Mesothelial cell of epicardium (in vitro differentiated cells): ENCODE measurements around the gene ZNF555. TPM values are rescaled to one million over a fixed set of nuclear protein-coding genes. Genes with fewer than 3 reads are reported as not detected.
"Not testable (repeated sequence)": the region's sequence is repeated elsewhere in the genome, so short reads cannot be mapped to it uniquely, and the experiment has no call there.

ENCODE experiments used
- DNase-seq, 2 experiments: peaks; one replicate each; pipeline ENCODE4 v3.0.0; 2021; ENCODE audit warnings: low spot score in 2 of 2; ENCODE audit not compliant: unreplicated experiment in 2 of 2
- H3K27ac Mint-ChIP-seq: 2 replicates; pipeline ENCODE4 v1.8.0; 2021; ENCODE audit warnings: mixed read lengths
- H3K27me3 Mint-ChIP-seq: 2 replicates; pipeline ENCODE4 v1.8.0; 2021; ENCODE audit warnings: low read depth, mixed read lengths
- H3K36me3 Mint-ChIP-seq: 2 replicates; pipeline ENCODE4 v1.8.0; 2021; ENCODE audit warnings: mixed read lengths
- H3K4me1 Mint-ChIP-seq: 2 replicates; pipeline ENCODE4 v1.8.0; 2021; ENCODE audit warnings: mixed read lengths
- H3K4me3 Mint-ChIP-seq: 2 replicates; pipeline ENCODE4 v1.8.0; 2021; ENCODE audit warnings: mild to moderate bottlenecking, moderate library complexity, mixed read lengths
- H3K9me3 Mint-ChIP-seq: 2 replicates; pipeline ENCODE4 v1.8.0; 2021; ENCODE audit warnings: mixed read lengths
- CTCF ChIP-seq: fragments of 200-600 bp; sonication (generic); IDR thresholded peaks from one replicate; pipeline ENCODE4 v1.5.0; 2021; ENCODE audit warnings: antibody characterized with exemption; ENCODE audit not compliant: unreplicated experiment
- total RNA-seq: library from RNA; stranded (reverse); gene quantifications from 3 replicates; pipeline ENCODE4 v1.2.1, GENCODE V29; 2021

Gene ZNF555
- 10.6 to 12.9 TPM (median 10.6 TPM) in 3 replicates for total RNA-seq

- peak; percentile 76 for TF ChIP-seq CTCF
- Mint-ChIP-seq H3K27ac (peak within 1 kb of the TSS; percentile 93), H3K36me3 (peaks cover 37% of the 10 kb centered on the region), H3K9me3 (peaks cover 21% of the 10 kb centered on the region), H3K4me1 (peaks cover 9% of the 10 kb centered on the region), H3K27me3 (no peaks in the 10 kb centered on the region), H3K4me3 (peak within 1 kb of the TSS; percentile 92)
- DNase-seq, result peak; percentile 95 to 97
Observed at GRCh38 chr19:2840794-2841791, at the start of gene ZNF555. Gene ZNF555, plus strand, starts transcription at chr19:2841475. Its CDS starts 98 bp downstream, at chr19:2841573.

GRCh38 chr19:2791876-2792275 lies 49.4 kb upstream of the ZNF555 start:
- H3K36me3 Mint-ChIP-seq, result peaks cover 20% of the 10 kb centered on the region
- H3K4me3 Mint-ChIP-seq, result no peak overlapping the region
- no peak overlapping the region for H3K27ac Mint-ChIP-seq
- DNase-seq, result no peak
- H3K9me3 Mint-ChIP-seq, result no peaks in the 10 kb centered on the region
- no peaks in the 10 kb centered on the region for H3K27me3 Mint-ChIP-seq
- peaks cover 5% of the 10 kb centered on the region for H3K4me1 Mint-ChIP-seq
- TF ChIP-seq CTCF, result no peak

- not testable (repeated sequence) for H3K4me3 Mint-ChIP-seq, H3K4me1 Mint-ChIP-seq, H3K9me3 Mint-ChIP-seq, H3K27me3 Mint-ChIP-seq, DNase-seq, H3K27ac Mint-ChIP-seq
- peaks cover 24% of the 10 kb centered on the region for H3K36me3 Mint-ChIP-seq
Observed at GRCh38 chr19:2792666-2793065, 48.6 kb upstream of the ZNF555 start.

- H3K27me3 Mint-ChIP-seq, result no peaks in the 10 kb centered on the region
- H3K36me3 Mint-ChIP-seq, result peaks cover 25% of the 10 kb centered on the region
- no peak for DNase-seq
- no peak overlapping the region for H3K27ac Mint-ChIP-seq
- H3K4me1 Mint-ChIP-seq, result no peaks in the 10 kb centered on the region
- no peak overlapping the region for H3K4me3 Mint-ChIP-seq
- H3K9me3 Mint-ChIP-seq, result no peaks in the 10 kb centered on the region
- no peak for TF ChIP-seq CTCF
Observed at GRCh38 chr19:2793126-2793525, 48.1 kb upstream of the ZNF555 start.

GRCh38 chr19:2793577-2793976 lies 47.7 kb upstream of the ZNF555 start:
- Mint-ChIP-seq H3K36me3 (peaks cover 25% of the 10 kb centered on the region), H3K27me3 (no peaks in the 10 kb centered on the region), H3K27ac (no peak overlapping the region), H3K4me1 (no peaks in the 10 kb centered on the region), H3K9me3 (no peaks in the 10 kb centered on the region), H3K4me3 (no peak overlapping the region)
- TF ChIP-seq CTCF, result no peak
- DNase-seq, result no peak
